GM21367 (cell line): ENCODE results near the gene GAB1.

Source experiments
- ATAC-seq: cut with Tn5 transposase; IDR thresholded peaks from one replicate; pipeline ENCODE4 v1.9.1; 2021; ENCODE audit not compliant: unreplicated experiment

GAB1 gene

DNA sequence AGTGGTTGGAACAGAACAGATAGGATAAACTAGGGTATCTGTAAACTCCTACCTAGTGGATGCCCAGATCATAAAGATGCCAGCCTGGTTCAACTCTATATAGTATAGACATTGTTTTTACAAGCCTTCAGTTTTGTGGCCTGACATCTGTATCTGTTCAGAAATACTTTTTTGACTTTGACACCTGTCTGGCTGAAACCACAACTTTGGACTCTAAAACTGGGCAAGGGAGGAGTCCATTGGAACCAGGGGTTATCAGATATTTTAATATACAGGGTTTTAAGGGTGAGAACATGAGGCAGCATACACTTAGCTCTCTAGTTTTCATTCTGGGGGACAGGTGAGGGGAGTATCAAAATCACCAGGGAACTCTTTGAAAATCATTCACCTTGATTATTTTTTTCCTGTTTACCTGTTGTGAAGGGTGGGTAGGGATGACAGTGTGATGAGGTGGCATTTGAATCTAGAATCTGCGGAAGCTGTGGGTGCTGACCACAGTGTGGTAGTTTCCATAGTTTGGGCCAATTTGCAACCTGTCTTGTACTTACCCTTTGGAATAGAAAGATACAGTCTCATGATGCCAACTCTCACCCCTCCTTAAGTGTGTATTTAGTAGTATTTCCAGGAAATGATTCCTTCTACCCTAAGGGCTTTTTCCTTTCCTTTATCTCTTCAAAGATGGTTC lies 20.6 kb downstream of the GAB1 start:
- ATAC-seq: no peak

GRCh38 chr4:143358419-143358818 lies 21.7 kb downstream of the GAB1 start:
- ATAC-seq: no peak

DNA sequence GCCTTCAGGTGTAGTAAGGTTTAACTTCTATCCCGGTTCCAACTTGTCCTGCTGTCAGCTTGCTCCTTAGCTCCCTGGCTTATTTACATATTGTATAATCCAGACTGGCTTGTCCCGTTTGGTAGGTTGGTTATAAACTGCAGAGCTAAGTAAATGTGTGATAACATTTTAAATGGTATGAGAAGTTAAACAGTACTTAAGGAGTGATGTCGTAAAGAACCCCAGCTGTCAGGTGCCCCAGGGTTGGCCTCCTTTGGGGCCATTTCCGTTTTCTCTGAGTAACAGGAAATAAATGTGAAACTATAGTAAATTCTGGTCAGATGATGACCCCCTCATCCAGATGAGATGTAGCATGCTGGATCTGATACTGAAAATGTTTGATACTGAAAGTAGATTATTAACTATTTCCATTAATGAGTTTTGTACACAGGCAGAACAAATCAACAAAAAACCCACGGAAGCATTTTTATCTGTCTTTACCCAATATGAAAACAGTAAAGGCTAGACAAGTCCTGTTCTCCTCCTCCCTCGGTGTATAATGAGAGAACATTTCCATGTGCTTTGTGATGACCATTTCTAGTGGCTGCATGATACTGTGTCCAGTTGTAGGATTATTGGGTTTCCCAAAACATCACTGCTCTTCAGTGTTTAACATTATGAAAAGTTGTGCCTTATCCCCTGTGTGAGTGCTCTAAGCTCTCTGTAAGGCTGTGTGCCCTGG lies 22.4 kb downstream of the GAB1 start:
- peak; percentile 88 for ATAC-seq

GRCh38 chr4:143359644-143360193 lies 23.0 kb downstream of the GAB1 start:
- ATAC-seq: no peak

- ATAC-seq: no peak
These were observed 24.4 kb downstream of the GAB1 start for GRCh38 chr4:143360838-143361625.

GRCh38 chr4:143362349-143363046 lies 25.8 kb downstream of the GAB1 start:
- no peak for ATAC-seq

- no peak for ATAC-seq
These were observed 26.7 kb downstream of the GAB1 start for GRCh38 chr4:143363332-143363731.

DNA sequence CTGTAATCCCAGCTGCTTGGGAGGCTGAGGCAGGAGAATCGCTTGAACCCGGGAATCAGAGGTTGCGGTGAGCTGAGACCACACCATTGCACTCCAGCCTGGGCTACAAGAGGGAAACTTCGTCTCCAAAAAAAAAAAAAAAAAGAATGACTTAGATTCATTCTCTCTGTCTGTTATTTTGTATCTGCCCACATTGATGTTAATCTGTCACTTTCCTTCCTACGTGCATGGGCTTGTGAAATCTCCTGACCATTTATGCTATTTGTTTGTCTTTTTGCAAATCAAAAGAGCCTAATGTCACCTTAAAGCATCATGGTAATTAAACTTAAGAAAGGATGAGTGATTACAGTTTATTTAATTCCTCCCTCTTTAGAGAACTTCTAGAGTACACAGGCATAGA lies 27.4 kb downstream of the GAB1 start:
- ATAC-seq: no peak

DNA sequence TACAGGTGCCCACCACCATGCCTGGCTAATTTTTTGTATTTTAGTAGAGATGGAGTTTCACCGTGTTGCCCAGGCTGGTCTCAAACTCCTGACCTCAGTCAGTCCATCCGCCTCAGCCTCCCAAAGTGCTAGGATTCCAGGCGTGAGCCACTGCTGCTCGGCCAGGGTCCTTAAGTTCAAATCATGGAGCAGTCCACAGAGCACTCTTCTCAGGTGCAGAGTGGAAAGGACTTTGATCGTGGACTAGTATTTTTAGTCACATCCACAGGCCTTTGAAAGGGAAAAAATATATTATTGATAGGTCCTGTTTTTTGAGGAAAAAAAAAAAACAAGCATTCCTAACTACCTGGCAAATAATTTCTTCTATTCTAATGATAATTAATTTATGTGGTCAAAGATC lies 31.2 kb downstream of the GAB1 start:
- ATAC-seq: no peak

- ATAC-seq: no peak
These were observed 32.9 kb downstream of the GAB1 start for GRCh38 chr4:143369552-143369951.

GRCh38 chr4:143372093-143372915 lies 35.6 kb downstream of the GAB1 start:
- peak; percentile 70 for ATAC-seq

DNA sequence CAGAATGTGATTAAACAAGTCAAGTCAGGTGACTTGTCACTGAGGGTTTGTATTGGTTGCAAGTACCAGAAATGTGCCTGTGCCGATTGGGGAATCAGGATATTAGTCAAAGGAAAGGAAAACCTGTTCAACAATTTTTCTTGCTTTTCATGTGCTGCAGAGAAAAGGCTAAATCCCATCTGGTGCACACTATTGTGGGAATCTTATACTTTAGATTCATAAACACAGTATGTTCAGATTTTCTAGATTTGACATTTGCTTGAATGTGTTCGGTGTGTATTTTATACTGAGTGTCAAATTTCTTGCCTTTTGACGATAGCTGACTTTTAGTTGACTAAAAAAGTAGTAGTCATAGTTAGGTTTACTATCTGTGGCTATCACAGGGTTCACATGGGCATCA lies 37.6 kb downstream of the GAB1 start:
- no peak for ATAC-seq

DNA sequence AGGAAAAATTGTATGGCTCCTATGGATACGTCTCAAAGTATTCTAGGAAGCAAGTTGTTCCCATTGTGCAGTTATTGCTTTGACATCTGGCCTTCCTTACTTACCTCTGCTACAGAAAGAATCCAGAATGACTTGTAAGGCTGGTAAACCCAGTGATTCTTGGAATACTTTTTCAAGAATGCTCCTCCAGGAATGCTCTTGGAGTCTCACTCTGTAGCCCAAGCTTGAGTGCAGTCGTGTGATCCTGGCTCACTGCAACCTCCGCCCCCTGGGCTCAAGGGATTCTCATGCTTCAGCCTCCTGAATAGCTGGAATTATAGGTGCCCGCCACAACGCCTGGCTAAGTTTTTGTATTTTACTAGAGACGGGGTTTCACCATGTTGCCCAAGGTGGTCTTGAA lies 38.1 kb downstream of the GAB1 start:
- no peak for ATAC-seq

DNA sequence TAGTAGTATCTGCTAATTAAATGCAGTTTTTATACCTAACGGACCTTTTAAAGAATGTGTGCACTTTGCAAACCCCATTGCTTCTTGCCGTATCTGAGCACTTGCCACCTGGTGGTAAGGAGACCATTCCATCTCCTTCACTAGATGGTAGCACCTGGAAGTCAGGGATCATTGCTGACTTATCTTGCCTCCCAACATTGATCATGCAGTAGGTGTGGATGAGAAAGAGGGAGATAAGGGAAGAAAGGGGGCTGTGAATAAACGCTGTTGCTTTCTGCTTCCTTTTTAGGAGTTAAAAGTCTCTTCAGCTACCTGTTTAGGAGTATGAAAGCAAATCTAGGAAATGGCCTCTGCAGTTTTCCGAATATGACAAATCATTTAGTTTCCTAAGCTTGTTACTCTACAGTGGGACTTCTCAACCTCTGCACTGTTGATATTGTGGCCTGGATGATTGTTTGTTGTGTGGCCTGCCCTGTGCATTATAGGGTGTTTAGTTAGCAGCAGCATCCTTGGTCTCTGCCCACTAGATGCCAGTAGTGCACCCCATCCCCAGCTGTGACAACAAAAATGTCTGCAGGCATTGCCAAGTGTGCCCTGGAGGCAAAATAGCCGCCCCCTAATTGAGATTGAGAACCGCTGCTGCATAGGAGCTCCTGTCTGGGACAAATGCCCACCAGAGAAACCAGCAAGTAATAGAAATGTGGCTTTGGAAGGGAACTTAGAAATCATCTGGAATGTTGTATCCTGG lies 38.8 kb downstream of the GAB1 start:
- ATAC-seq: peak; percentile 42

GRCh38 chr4:143377611-143378099 lies 41.0 kb downstream of the GAB1 start:
- peak; percentile 66 for ATAC-seq

GRCh38 chr4:143380629-143381028 lies 44.0 kb downstream of the GAB1 start:
- ATAC-seq: no peak

- peak; percentile 50 for ATAC-seq
These were observed 44.8 kb downstream of the GAB1 start for GRCh38 chr4:143381189-143382118.

- ATAC-seq: no peak
These were observed 45.9 kb downstream of the GAB1 start for GRCh38 chr4:143382596-143382995.
